B cell (primary cell): ENCODE data around the gene POLG2. TPM values are rescaled to one million over a fixed set of nuclear protein-coding genes. Genes with fewer than 3 reads are reported as not detected.

ENCODE experiments used
- ATAC-seq: fragments of 200-7000 bp; cut with Tn5 transposase; one replicate; pipeline ENCODE4 v1.10.0; 2021; ENCODE audit warnings: low read depth, mild to moderate bottlenecking, moderate number of reproducible peaks, moderate library complexity
- CTCF ChIA-PET: fragments of 350-600 bp; sonication (Branson Sonifier 250); formaldehyde crosslinking; loops from one replicate; lab custom pipeline; 2021; ENCODE audit warnings: antibody characterized with exemption, inconsistent platforms; lab: Charles Lee
- POLR2A ChIA-PET: fragments of 350-600 bp; sonication (Branson Sonifier 250); formaldehyde crosslinking; loops from one replicate; lab custom pipeline; 2021; ENCODE audit warnings: antibody characterized with exemption; lab: Charles Lee
- DNase-seq: peaks from one replicate; pipeline ENCODE4 v3.0.0; 2013
- H2AFZ ChIP-seq: 2 replicates; pipeline ENCODE4 v1.6.1; 2012; ENCODE audit warnings: mild to moderate bottlenecking, low read depth, low read length; ENCODE audit not compliant: insufficient read depth, poor library complexity, severe bottlenecking
- H3K27ac ChIP-seq, 2 donors: 1 replicate in 1 of 2; 2 replicates in 1 of 2; pipeline ENCODE4 v1.5.1; 2012 to 2013; ENCODE audit warnings: low read length in 2 of 2, mild to moderate bottlenecking in 2 of 2, moderate library complexity in 1 of 2
- H3K27me3 ChIP-seq, 4 experiments: fragments of 200-600 bp in 1 of 4; sonication (generic) in 1 of 4; replicated peaks in 1 of 4; 1 replicate in 2 of 4; 2 replicates in 2 of 4; pipeline versions ENCODE4 v1.6.1 to v1.7.0; 2013 to 2016; ENCODE audit warnings: low read length in 3 of 4, mild to moderate bottlenecking in 2 of 4, mixed read lengths in 1 of 4, moderate library complexity in 1 of 4; ENCODE audit not compliant: insufficient read depth in 4 of 4, control insufficient read depth in 3 of 4; ENCODE audit errors: control extremely low read depth in 1 of 4
- H3K36me3 ChIP-seq, 2 experiments: replicated peaks in 1 of 2; 1 replicate in 1 of 2; 2 replicates in 1 of 2; pipeline versions ENCODE4 v1.6.1 to v1.7.1; 2013; ENCODE audit warnings: low read length in 1 of 2; ENCODE audit not compliant: insufficient read depth in 2 of 2, control insufficient read depth in 1 of 2; ENCODE audit errors: control extremely low read depth in 1 of 2, extremely low read depth in 1 of 2
- H3K4me1 ChIP-seq, 2 donors: fragments of 200-600 bp in 1 of 2; sonication (generic) in 1 of 2; 1 replicate in 1 of 2; 2 replicates in 1 of 2; pipeline versions ENCODE4 v1.5.1 to v1.6.1; 2013 to 2017; ENCODE audit warnings: low read length in 2 of 2; ENCODE audit not compliant: control insufficient read depth in 2 of 2, insufficient read depth in 2 of 2
- H3K4me2 ChIP-seq: replicated peaks from 2 replicates; pipeline ENCODE3; 2012; ENCODE audit warnings: mild to moderate bottlenecking, low read depth, low read length; ENCODE audit not compliant: poor library complexity, severe bottlenecking
- H3K4me3 ChIP-seq, 5 experiments: fragments of 200-600 bp in 1 of 5; sonication (generic) in 1 of 5; 1 replicate in 3 of 5; 2 replicates in 2 of 5; pipeline versions ENCODE4 v1.5.1 to v1.7.0; 2011 to 2016; ENCODE audit warnings: low read length in 4 of 5, mild to moderate bottlenecking in 4 of 5, low read depth in 2 of 5, control low read depth in 1 of 5, moderate library complexity in 1 of 5; ENCODE audit not compliant: insufficient read depth in 1 of 5; ENCODE audit errors: control extremely low read depth in 1 of 5, extremely low read depth in 1 of 5
- H3K79me2 ChIP-seq: fragments of 200-600 bp; sonication (generic); one replicate; pipeline ENCODE4 v1.6.0; 2016; ENCODE audit warnings: low read length; ENCODE audit not compliant: control insufficient read depth, insufficient read depth
- H3K9ac ChIP-seq: fragments of 200-600 bp; sonication (generic); 2 replicates; pipeline ENCODE4 v1.6.1; 2017; ENCODE audit warnings: mild to moderate bottlenecking, low read length, moderate library complexity
- H3K9me3 ChIP-seq, 3 donors: one replicate each; pipeline versions ENCODE4 v1.6.1 to v1.7.1; 2013; ENCODE audit warnings: low read length in 2 of 3; ENCODE audit not compliant: control insufficient read depth in 2 of 3, insufficient read depth in 1 of 3; ENCODE audit errors: control extremely low read depth in 1 of 3
- H4K20me1 ChIP-seq: 2 replicates; pipeline ENCODE4 v1.6.0; 2012; ENCODE audit warnings: mild to moderate bottlenecking, low read length; ENCODE audit not compliant: insufficient read depth, control insufficient read depth, poor library complexity, severe bottlenecking
- H3K27ac Mint-ChIP-seq: one replicate; pipeline ENCODE4 v1.8.0; 2021; ENCODE audit warnings: mixed read lengths
- H3K27me3 Mint-ChIP-seq: one replicate; pipeline ENCODE4 v1.8.0; 2021; ENCODE audit warnings: mixed read lengths
- H3K4me1 Mint-ChIP-seq: one replicate; pipeline ENCODE4 v1.8.0; 2021; ENCODE audit warnings: mixed read lengths
- H3K4me3 Mint-ChIP-seq: one replicate; pipeline ENCODE4 v1.8.0; 2021; ENCODE audit warnings: mixed read lengths
- H3K9me3 Mint-ChIP-seq: one replicate; pipeline ENCODE4 v1.8.0; 2022; ENCODE audit warnings: mixed read lengths; ENCODE audit not compliant: insufficient read depth
- EZH2 ChIP-seq: IDR thresholded peaks from 2 replicates; pipeline ENCODE4 v1.6.1; 2012; ENCODE audit warnings: borderline replicate concordance, low read depth, mild to moderate bottlenecking, moderate library complexity, low read length; ENCODE audit not compliant: insufficient read depth, poor library complexity, severe bottlenecking
- WGBS: methylation state at CpG from one replicate; pipeline ENCODE4 v1.1.5; 2013; ENCODE audit warnings: missing lambda C conversion rate; ENCODE audit not compliant: insufficient coverage; 5-methylcytosine and 5-hydroxymethylcytosine counted together
- intact Hi-C: fragments of 100-400 bp; cut with micrococcal nuclease; formaldehyde crosslinking; loops from one replicate; pipeline ENCODE4 v1.10.0; 2022
- polyA plus RNA-seq: library from polyadenylated mRNA; depleted of rRNA; stranded (reverse); fragments of >200 nt; gene quantifications from 2 replicates; pipeline ENCODE4 v1.2.3, GENCODE V29; 2012
- total RNA-seq, 2 donors: library from RNA; stranded (reverse); fragments of 120-200 nt in 1 of 2; gene quantifications; 1 replicate in 1 of 2; 2 replicates in 1 of 2; pipeline versions ENCODE4 v1.2.3 to v1.2.4, GENCODE V29; 2013 to 2022
- TF ChIP-seq, protein P1 (sequence below): fragments of 200-600 bp; IDR thresholded peaks from one replicate; pipeline ENCODE4 v1.8.0; 2022; ENCODE audit warnings: antibody characterized with exemption, mild to moderate bottlenecking

POLG2 gene
- total and polyA plus RNA-seq, 2 donors (not counting 1 experiment from before 2014, with no cell fraction given), result 26.9 to 74.5 TPM

DNA sequence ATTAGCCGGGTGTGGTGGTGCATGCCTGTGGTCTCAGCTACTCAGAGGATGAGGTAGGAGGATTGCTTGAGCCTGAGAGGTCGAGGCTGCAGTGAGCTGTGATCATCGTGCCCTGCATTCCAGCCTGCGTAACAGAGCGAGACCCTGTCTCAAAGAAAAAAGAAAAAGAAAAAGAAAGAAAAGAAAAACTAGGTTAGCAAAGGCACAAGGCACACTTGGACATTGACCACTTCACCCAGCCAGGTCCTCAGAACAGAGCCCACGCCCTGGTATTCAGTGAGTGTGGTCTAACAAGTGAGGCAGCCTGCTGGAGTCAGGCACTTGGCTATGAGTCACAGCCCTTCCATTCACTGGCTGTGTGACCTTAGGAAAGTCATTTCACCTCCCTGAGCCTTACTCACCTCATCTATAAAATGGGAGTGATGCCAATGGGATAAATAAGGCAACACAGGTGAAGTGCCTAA, 37.5 kb downstream of the POLG2 start:
- Mint-ChIP-seq H3K4me3 (no peak overlapping the region), H3K4me1 (peaks cover 41% of the 10 kb centered on the region), H3K27ac (no peak overlapping the region), H3K27me3 (no peaks in the 10 kb centered on the region), H3K9me3 (no peaks in the 10 kb centered on the region)
- ChIA-PET POLR2A (no interaction called here), CTCF (interaction anchor here (0.6 kb wide), 1 partner anchor 790 kb away, joined by 7 read pairs; no protein-coding TSS in a partner anchor)
- Histone ChIP-seq H4K20me1 (no peaks in the 10 kb centered on the region), H3K27me3 (no peaks in the 10 kb centered on the region), H3K4me1 (peaks cover 39 to 48% of the 10 kb centered on the region in 2 donors), H3K4me2 (no peak overlapping the region), H3K27ac (no peak overlapping the region), H2AFZ (no peak overlapping the region), H3K9ac (no peak overlapping the region), H3K9me3 (peaks cover 0 to 3% (median 0%) of the 10 kb centered on the region in 3 donors), H3K4me3 (no peak overlapping the region), H3K79me2 (peaks cover 52% of the 10 kb centered on the region), H3K36me3 (peaks cover 0 to 19% of the 10 kb centered on the region in 2 experiments)
- 76% methylated on average over 2 of the region's 6 CpGs for WGBS
- no peak for TF ChIP-seq EZH2
- TF ChIP-seq, protein P1, sequence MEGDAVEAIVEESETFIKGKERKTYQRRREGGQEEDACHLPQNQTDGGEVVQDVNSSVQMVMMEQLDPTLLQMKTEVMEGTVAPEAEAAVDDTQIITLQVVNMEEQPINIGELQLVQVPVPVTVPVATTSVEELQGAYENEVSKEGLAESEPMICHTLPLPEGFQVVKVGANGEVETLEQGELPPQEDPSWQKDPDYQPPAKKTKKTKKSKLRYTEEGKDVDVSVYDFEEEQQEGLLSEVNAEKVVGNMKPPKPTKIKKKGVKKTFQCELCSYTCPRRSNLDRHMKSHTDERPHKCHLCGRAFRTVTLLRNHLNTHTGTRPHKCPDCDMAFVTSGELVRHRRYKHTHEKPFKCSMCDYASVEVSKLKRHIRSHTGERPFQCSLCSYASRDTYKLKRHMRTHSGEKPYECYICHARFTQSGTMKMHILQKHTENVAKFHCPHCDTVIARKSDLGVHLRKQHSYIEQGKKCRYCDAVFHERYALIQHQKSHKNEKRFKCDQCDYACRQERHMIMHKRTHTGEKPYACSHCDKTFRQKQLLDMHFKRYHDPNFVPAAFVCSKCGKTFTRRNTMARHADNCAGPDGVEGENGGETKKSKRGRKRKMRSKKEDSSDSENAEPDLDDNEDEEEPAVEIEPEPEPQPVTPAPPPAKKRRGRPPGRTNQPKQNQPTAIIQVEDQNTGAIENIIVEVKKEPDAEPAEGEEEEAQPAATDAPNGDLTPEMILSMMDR, result no peak
- ATAC-seq (no peak), DNase-seq (no peak)
- intact Hi-C loops, result no loop called here

DNA sequence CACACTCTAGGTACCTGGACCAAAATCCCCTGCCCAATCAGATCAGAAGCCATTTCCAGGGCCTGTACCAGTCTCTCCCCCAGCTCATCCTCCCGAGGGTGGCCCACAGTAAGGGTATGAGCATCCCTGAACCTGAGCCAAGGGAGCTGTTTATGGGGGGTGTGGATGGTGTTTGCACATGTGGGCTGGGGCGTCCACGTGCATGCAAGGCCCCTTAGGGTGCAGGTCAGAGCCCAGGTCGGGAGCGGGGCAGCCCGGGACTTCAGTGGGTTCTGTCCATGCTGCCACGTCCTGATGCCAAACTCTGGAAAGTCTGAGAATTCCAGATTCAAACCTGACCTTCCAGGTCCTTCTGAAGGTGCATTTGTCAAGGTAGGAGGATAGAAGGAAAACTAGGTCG, 38.1 kb downstream of the POLG2 start:
- ChIA-PET CTCF (no interaction called here), POLR2A (no interaction called here)
- intact Hi-C loops, result no loop called here

More for the DNA sequence above, 38.1 kb downstream of the POLG2 start:
- no peak for ATAC-seq
- H3K4me3 ChIP-seq, result no peak overlapping the region
- no peak overlapping the region for H3K27ac ChIP-seq
- H3K9me3 Mint-ChIP-seq, result no peaks in the 10 kb centered on the region
- peaks cover 42% of the 10 kb centered on the region for H3K4me1 Mint-ChIP-seq
- WGBS, result 90% methylated on average over 4 of the region's 8 CpGs
- H3K79me2 ChIP-seq, result peaks cover 58% of the 10 kb centered on the region
- H3K9me3 ChIP-seq, result peaks cover 0 to 3% (median 0%) of the 10 kb centered on the region in 3 donors
- H3K27me3 ChIP-seq, result no peaks in the 10 kb centered on the region
- H3K4me2 ChIP-seq, result no peak overlapping the region
- no peak overlapping the region for H2AFZ ChIP-seq
- no peak for DNase-seq
- TF ChIP-seq, protein P1, result no peak
- TF ChIP-seq EZH2, result no peak
- H3K9ac ChIP-seq, result no peak overlapping the region
- peak overlapping the region; percentile 34 for H3K27ac Mint-ChIP-seq
- H3K4me1 ChIP-seq, result peaks cover 39 to 50% of the 10 kb centered on the region in 2 donors
- peaks cover 0 to 21% of the 10 kb centered on the region in 2 experiments for H3K36me3 ChIP-seq
- H3K27me3 Mint-ChIP-seq, result no peaks in the 10 kb centered on the region
- H3K4me3 Mint-ChIP-seq, result peak overlapping the region; percentile 49
- H4K20me1 ChIP-seq, result no peaks in the 10 kb centered on the region
